HCEC 1CT (cell line): ENCODE measurements around the gene FAM171A2.
"Not testable (repeated sequence)": the region's sequence is repeated elsewhere in the genome, so short reads cannot be mapped to it uniquely, and the experiment has no call there.

Source experiments
- DNase-seq: peaks from one replicate; pipeline ENCODE4 v3.0.0-alpha.2; 2017

FAM171A2 gene

GRCh38 chr17:44363613-44364159 lies at the start of gene FAM171A2:
FAM171A2 (minus strand) TSS chr17:44363853; CDS start chr17:44363714, 139 bp downstream.
- DNase-seq = peak; percentile 34

- DNase-seq = no peak
Observed at GRCh38 chr17:44409309-44410028, 45.8 kb upstream of the FAM171A2 start.

- no peak for DNase-seq
Observed at GRCh38 chr17:44408786-44409185, 45.1 kb upstream of the FAM171A2 start.

- DNase-seq = no peak
Observed at GRCh38 chr17:44402564-44403172, 39.0 kb upstream of the FAM171A2 start.

GRCh38 chr17:44400226-44400847 lies 36.7 kb upstream of the FAM171A2 start:
- DNase-seq = no peak

GRCh38 chr17:44398692-44399691 lies 35.3 kb upstream of the FAM171A2 start:
- DNase-seq = no peak

GRCh38 chr17:44397479-44398440 lies 34.1 kb upstream of the FAM171A2 start:
- no peak for DNase-seq

GRCh38 chr17:44396946-44397345 lies 33.3 kb upstream of the FAM171A2 start:
- DNase-seq = no peak

GRCh38 chr17:44394833-44395232 lies 31.2 kb upstream of the FAM171A2 start:
- no peak for DNase-seq

- DNase-seq = not testable (repeated sequence)
Observed at GRCh38 chr17:44394112-44394511, 30.5 kb upstream of the FAM171A2 start.

GRCh38 chr17:44390250-44390870 lies 26.7 kb upstream of the FAM171A2 start:
- DNase-seq = no peak

- no peak for DNase-seq
Observed at GRCh38 chr17:44389723-44390202, 26.1 kb upstream of the FAM171A2 start.

- DNase-seq = no peak
Observed at GRCh38 chr17:44389281-44389680, 25.6 kb upstream of the FAM171A2 start, which contains the start of gene ITGA2B. ITGA2B (minus strand) TSS chr17:44389649; CDS start chr17:44389473, 176 bp downstream.

GRCh38 chr17:44387804-44388203 lies 24.2 kb upstream of the FAM171A2 start:
- no peak for DNase-seq

- DNase-seq = no peak
Observed at GRCh38 chr17:44386182-44386525, 22.5 kb upstream of the FAM171A2 start.

GRCh38 chr17:44385287-44386181 lies 21.9 kb upstream of the FAM171A2 start:
- peak; percentile 37 for DNase-seq

- no peak for DNase-seq
Observed at GRCh38 chr17:44384823-44385286, 21.2 kb upstream of the FAM171A2 start.

- DNase-seq = no peak
Observed at GRCh38 chr17:44384281-44384822, 20.7 kb upstream of the FAM171A2 start.

- DNase-seq = no peak
Observed at GRCh38 chr17:44383861-44384260, 20.2 kb upstream of the FAM171A2 start.
